Left lung (tissue), 10 donors: ENCODE data around the gene SRRM5. TPM values are rescaled to one million over a fixed set of nuclear protein-coding genes. Genes with fewer than 3 reads are reported as not detected.
A peak's percentile ranks its signal among the peaks of the same experiment; 100 is the strongest.

Experiments used
- ATAC-seq: fragments of 200-7000 bp; cut with Tn5 transposase; one replicate; pipeline ENCODE4 v1.9.1; 2020; ENCODE audit warnings: moderate library complexity
- DNase-seq, 4 donors: peaks; one replicate each; pipeline ENCODE4 v3.0.0-alpha.2; 2013 to 2020
- H3K27ac ChIP-seq, 2 donors: fragments of 200-600 bp; sonication (generic) in 1 of 2; one replicate each; pipeline versions ENCODE4 v1.5.0 to v1.8.0; 2020 to 2021
- H3K27me3 ChIP-seq, 2 donors: fragments of 200-600 bp; sonication (generic) in 1 of 2; one replicate each; pipeline versions ENCODE4 v1.5.0 to v1.8.0; 2020 to 2021
- H3K36me3 ChIP-seq, 2 donors: fragments of 200-600 bp; sonication (generic) in 1 of 2; one replicate each; pipeline versions ENCODE4 v1.5.0 to v1.8.0; 2020 to 2021
- H3K4me1 ChIP-seq, 2 donors: fragments of 200-600 bp; one replicate each; pipeline ENCODE4 v1.8.0; 2021
- H3K4me3 ChIP-seq, 2 donors: fragments of 200-600 bp; sonication (generic) in 1 of 2; one replicate each; pipeline versions ENCODE4 v1.5.0 to v1.8.0; 2020 to 2021; ENCODE audit warnings: mild to moderate bottlenecking in 1 of 2
- H3K9me3 ChIP-seq, 2 donors: fragments of 200-600 bp; sonication (generic) in 1 of 2; one replicate each; pipeline versions ENCODE4 v1.5.0 to v1.8.0; 2020 to 2021
- intact Hi-C, 2 donors: fragments of 100-400 bp; cut with DNase I; formaldehyde crosslinking; loops; one replicate each; pipeline versions ENCODE4 v1.11.2 to v1.14.2; 2022
- polyA plus RNA-seq, 6 donors: library from polyadenylated mRNA; unstranded; fragments of 120-200 nt; gene quantifications; one replicate each; pipeline ENCODE4 v1.2.1, GENCODE V29; 2013; ENCODE audit not compliant: insufficient read length in 6 of 6
- total RNA-seq, 2 donors: library from RNA; stranded (reverse); fragmentation: NEBNext Ultra II Directional; extraction: Animal tissue kit (Norgen Biotek cat#: 25700); gene quantifications; one replicate each; pipeline ENCODE4 v1.2.1, GENCODE V29; 2021
- TF ChIP-seq, protein P1 (sequence below), 2 donors: fragments of 200-600 bp; sonication (generic) in 1 of 2; IDR thresholded peaks; one replicate each; pipeline versions ENCODE4 v1.5.0 to v1.8.0; 2021; ENCODE audit warnings: antibody characterized with exemption in 2 of 2
- donor health status: DM: no; HTN: yes; CAD: no.
- donor health status: DM: no; HTN: no; CAD: no.

The SRRM5 gene
- total and polyA plus RNA-seq, 8 donors: 0.10 to 2.5 (median 1.7) TPM

DNA sequence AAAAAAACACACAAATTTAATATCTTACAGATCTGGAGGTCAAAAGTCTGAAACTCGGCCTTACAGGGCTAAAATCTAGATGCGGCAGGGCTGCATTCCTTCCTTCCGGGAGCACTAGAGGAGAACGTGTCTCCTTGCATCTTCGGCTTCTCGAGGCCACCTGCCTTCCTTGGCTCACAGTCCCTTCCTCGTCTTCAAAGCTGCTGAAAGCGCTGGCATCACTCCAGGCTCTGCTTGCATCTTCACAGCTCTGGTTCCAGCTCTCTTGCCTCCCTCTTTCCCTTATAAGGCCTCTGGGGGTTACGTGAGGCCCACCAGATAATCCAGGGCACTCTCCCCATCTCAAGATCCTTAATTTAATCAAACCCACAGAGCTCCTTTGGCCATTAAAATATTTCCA is 47.1 kb upstream of the SRRM5 start:
- ATAC-seq (no peak), DNase-seq (no peak)
- Histone ChIP-seq H3K27ac (no peak overlapping the region), H3K36me3 (peaks cover 0 to 18% of the 10 kb centered on the region in 2 donors), H3K27me3 (no peaks in the 10 kb centered on the region), H3K4me1 (peaks cover 0 to 25% of the 10 kb centered on the region in 2 donors), H3K4me3 (no peak overlapping the region), H3K9me3 (no peaks in the 10 kb centered on the region)
- intact Hi-C loops: no loop called here
- TF ChIP-seq, protein P1, sequence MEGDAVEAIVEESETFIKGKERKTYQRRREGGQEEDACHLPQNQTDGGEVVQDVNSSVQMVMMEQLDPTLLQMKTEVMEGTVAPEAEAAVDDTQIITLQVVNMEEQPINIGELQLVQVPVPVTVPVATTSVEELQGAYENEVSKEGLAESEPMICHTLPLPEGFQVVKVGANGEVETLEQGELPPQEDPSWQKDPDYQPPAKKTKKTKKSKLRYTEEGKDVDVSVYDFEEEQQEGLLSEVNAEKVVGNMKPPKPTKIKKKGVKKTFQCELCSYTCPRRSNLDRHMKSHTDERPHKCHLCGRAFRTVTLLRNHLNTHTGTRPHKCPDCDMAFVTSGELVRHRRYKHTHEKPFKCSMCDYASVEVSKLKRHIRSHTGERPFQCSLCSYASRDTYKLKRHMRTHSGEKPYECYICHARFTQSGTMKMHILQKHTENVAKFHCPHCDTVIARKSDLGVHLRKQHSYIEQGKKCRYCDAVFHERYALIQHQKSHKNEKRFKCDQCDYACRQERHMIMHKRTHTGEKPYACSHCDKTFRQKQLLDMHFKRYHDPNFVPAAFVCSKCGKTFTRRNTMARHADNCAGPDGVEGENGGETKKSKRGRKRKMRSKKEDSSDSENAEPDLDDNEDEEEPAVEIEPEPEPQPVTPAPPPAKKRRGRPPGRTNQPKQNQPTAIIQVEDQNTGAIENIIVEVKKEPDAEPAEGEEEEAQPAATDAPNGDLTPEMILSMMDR (IDR thresholded peaks at IDR 0.05): no peak

DNA sequence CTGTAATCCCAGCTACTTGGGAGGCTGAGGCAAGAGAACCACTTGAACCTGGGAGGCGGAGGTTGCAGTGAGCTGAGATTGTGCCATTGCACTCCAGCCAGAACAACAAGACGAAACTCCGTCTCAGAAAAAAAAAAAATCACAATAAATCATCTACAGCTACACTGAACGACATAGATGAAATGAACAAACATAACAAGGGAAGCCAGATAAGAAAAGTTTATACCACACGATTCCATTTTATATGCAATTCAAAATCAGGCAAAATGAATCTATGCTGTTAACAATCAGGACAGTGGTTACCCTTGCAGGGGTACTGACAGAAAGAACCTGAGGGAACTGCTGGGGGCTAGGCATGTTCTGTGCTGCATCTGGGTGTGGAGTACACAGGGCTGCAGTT is 42.2 kb upstream of the SRRM5 start:
- intact Hi-C loops: no loop called here
- TF ChIP-seq, protein P1 (IDR thresholded peaks at IDR 0.05): no peak

DNA sequence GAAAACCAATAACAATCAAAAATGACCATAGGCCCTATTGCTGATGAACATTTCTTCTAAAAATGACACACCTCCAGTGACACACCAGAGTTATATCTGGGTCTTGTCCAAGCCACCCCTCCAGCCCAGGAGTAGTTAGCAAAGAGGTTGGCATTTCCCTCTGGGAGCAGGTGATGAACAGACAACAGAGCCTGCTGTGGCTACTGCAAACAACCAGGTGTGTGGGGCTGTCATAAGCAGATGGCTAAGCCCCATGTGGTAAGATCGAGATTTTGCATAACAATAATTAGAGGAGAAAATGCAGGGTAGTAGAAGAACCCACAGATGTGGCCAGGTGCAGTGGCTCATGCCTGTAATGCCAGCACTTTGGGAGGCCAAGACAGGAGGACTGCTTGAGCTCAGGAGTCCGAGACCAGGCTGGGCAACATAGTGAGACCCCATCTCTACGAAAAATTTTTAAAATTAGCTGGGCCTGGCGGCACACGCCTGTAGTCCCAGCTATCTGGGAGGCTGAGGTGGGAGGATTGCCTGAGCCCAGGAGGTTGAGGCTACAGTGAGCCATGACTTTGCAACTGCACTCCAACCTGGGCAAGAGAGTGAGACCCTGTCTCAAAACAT is 41.6 kb upstream of the SRRM5 start:
- ATAC-seq (peak; percentile 8), DNase-seq (no peak)
- peaks cover 6 to 22% of the 10 kb centered on the region in 2 donors for H3K4me1 ChIP-seq
- H3K27me3 ChIP-seq: no peaks in the 10 kb centered on the region
- TF ChIP-seq, protein P1 (IDR thresholded peaks at IDR 0.05): no peak
- intact Hi-C loops: no loop called here
- H3K27ac ChIP-seq: no peak overlapping the region
- H3K9me3 ChIP-seq: no peaks in the 10 kb centered on the region
- no peak overlapping the region for H3K4me3 ChIP-seq
- H3K36me3 ChIP-seq: peaks cover 0 to 6% of the 10 kb centered on the region in 2 donors

More for the DNA sequence above, 42.2 kb upstream of the SRRM5 start:
- H3K27ac ChIP-seq: no peak overlapping the region
- ATAC-seq: no peak
- DNase-seq: no peak
- H3K27me3 ChIP-seq: no peaks in the 10 kb centered on the region
- no peaks in the 10 kb centered on the region for H3K9me3 ChIP-seq
- peaks cover 0 to 6% of the 10 kb centered on the region in 2 donors for H3K36me3 ChIP-seq
- no peak overlapping the region for H3K4me3 ChIP-seq
- H3K4me1 ChIP-seq: peaks cover 5 to 17% of the 10 kb centered on the region in 2 donors

DNA sequence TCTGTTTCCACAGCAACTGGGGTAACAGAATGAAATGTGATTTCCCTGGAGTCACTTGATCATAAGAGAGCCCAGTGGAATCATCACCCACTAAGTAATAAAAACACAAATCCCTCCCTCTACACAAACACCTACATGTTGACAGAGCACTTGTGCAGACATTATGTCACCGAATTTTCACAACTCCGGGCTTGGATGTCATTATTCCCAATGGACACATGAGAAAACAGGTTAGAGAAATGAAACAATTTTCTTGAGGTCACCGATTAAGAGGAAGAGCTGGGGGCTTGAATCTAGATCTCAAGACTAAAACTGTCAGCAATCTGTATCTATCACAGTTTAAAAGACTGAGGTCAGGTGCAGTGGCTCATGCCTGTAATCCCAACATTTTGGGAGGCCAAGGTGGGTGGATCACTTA is 39.7 kb upstream of the SRRM5 start:
- Histone ChIP-seq H3K27me3 (no peaks in the 10 kb centered on the region), H3K27ac (peak overlapping the region in 1 of 2 donors; percentile 23), H3K4me3 (no peak overlapping the region), H3K9me3 (no peaks in the 10 kb centered on the region), H3K36me3 (peaks cover 0 to 6% of the 10 kb centered on the region in 2 donors), H3K4me1 (peaks cover 6 to 28% of the 10 kb centered on the region in 2 donors)
- DNase-seq: no peak
- intact Hi-C loops: no loop called here
- TF ChIP-seq, protein P1 (IDR thresholded peaks at IDR 0.05): no peak
- peak; percentile 13 for ATAC-seq

DNA sequence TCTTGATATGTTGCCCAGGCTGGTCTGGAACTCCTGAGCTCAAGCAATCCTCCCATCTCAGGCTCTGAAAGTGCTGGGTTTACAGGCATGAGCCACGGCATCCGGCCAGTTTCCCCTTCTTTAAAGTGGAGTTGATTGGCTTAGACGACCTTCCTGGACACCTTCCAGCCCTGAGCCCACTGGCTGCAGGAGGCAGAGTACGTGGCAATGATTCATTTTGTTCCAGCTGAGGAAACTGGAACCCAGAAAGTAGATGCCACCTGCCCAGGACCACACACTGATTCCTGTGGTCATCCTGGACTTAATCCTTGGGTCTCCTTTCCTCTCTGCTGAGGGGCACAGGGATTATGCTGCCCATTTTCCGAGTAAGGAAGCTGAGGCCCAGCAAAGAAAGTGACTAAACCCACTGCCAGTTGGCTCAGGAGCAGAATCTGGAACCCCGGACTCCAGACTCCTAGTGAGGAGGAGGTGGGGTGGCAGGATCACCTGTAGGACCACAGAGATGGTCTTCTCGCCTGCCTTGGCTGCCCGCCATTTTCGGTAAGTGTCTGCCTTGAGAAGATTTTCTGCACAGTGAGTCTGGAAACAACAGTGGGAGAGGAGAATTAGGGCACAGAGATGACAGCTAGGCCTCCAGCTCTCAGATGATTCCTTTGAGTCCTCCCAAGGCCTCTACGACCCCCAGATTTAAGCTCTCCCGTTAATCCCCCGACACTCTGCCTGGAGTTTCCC is 37.3 kb upstream of the SRRM5 start:
- no peaks in the 10 kb centered on the region for H3K27me3 ChIP-seq
- no peak for ATAC-seq
- no peak for DNase-seq
- no peaks in the 10 kb centered on the region for H3K9me3 ChIP-seq
- H3K36me3 ChIP-seq: peaks cover 0 to 6% of the 10 kb centered on the region in 2 donors
- TF ChIP-seq, protein P1 (IDR thresholded peaks at IDR 0.05): no peak
- peak overlapping the region; percentile 74 to 86 for H3K4me3 ChIP-seq
- peak overlapping the region; percentile 65 to 82 for H3K27ac ChIP-seq
- intact Hi-C loops: no loop called here
- peaks cover 6 to 28% of the 10 kb centered on the region in 2 donors for H3K4me1 ChIP-seq
